DOHH2 (cell line): ENCODE data around the gene EPB41L1.

Experiments used
- H3F3A ChIP-seq: fragments of 200-600 bp; sonication (generic), shearing (Covaris generic); 2 replicates; pipeline ENCODE4 v1.6.0; 2016; ENCODE audit warnings: antibody characterized with exemption, mild to moderate bottlenecking; ENCODE audit not compliant: control insufficient read depth, insufficient read depth
- H3K27ac ChIP-seq: fragments of 200-600 bp; sonication (generic); 2 replicates; pipeline ENCODE4 v1.5.1; 2014; ENCODE audit warnings: low read depth, mild to moderate bottlenecking, low read length, moderate library complexity
- H3K27me3 ChIP-seq: fragments of 200-600 bp; sonication (generic); 2 replicates; pipeline ENCODE4 v1.6.1; 2014; ENCODE audit warnings: mild to moderate bottlenecking, low read length, mixed read lengths; ENCODE audit not compliant: control insufficient read depth
- H3K36me3 ChIP-seq: fragments of 200-600 bp; sonication (generic); 2 replicates; pipeline ENCODE4 v1.6.1; 2014; ENCODE audit warnings: mild to moderate bottlenecking, low read length, moderate library complexity, mixed read lengths; ENCODE audit not compliant: control insufficient read depth
- H3K4me1 ChIP-seq: fragments of 200-600 bp; sonication (generic); 2 replicates; pipeline ENCODE4 v1.6.1; 2014; ENCODE audit warnings: mild to moderate bottlenecking, low read length, mixed read lengths; ENCODE audit not compliant: control insufficient read depth
- H3K4me2 ChIP-seq: fragments of 200-600 bp; sonication (generic); 2 replicates; pipeline ENCODE4 v1.6.0; 2014; ENCODE audit warnings: mild to moderate bottlenecking, low read length, moderate library complexity
- H3K4me3 ChIP-seq: fragments of 200-600 bp; sonication (generic); 2 replicates; pipeline ENCODE4 v1.5.1; 2014; ENCODE audit warnings: mild to moderate bottlenecking, low read length, mixed read lengths
- H3K79me2 ChIP-seq: fragments of 200-600 bp; sonication (generic); 2 replicates; pipeline ENCODE4 v1.6.1; 2014; ENCODE audit warnings: mild to moderate bottlenecking, low read length, mixed read lengths; ENCODE audit not compliant: control insufficient read depth
- H3K9me2 ChIP-seq: fragments of 200-600 bp; sonication (generic); replicated peaks from 2 replicates; pipeline ENCODE4 v1.6.1; 2014; ENCODE audit warnings: mild to moderate bottlenecking, low read length, mixed read lengths; ENCODE audit not compliant: control insufficient read depth
- H3K9me3 ChIP-seq: fragments of 200-600 bp; sonication (generic); 2 replicates; pipeline ENCODE4 v1.6.1; 2014; ENCODE audit warnings: antibody characterized with exemption, low read length, mixed read lengths; ENCODE audit not compliant: control insufficient read depth, insufficient read depth
- H4K20me1 ChIP-seq: fragments of 200-600 bp; sonication (generic); 2 replicates; pipeline ENCODE4 v1.6.0; 2014; ENCODE audit warnings: low read depth, mild to moderate bottlenecking, antibody characterized with exemption, low read length, moderate library complexity; ENCODE audit not compliant: control insufficient read depth, insufficient read depth
- EZH2phosphoT487 ChIP-seq: fragments of 200-600 bp; sonication (generic); IDR thresholded peaks from 2 replicates; pipeline ENCODE4 v1.6.1; 2017; ENCODE audit warnings: borderline replicate concordance, mild to moderate bottlenecking, antibody characterized with exemption, low read length, moderate library complexity, mixed read lengths
- TF ChIP-seq, protein P1 (sequence below): fragments of 200-600 bp; sonication (generic); IDR thresholded peaks from one replicate; pipeline ENCODE4 v1.5.1; 2014; ENCODE audit warnings: antibody characterized with exemption, mild to moderate bottlenecking, low read depth, low read length; ENCODE audit not compliant: poor library complexity, severe bottlenecking

EPB41L1 gene

GRCh38 chr20:36147690-36148089 is 6.8 kb upstream of the EPB41L1 start:
- 0 out of 2 replicates have a peak, but pooled peaks cover under 1% of the 10 kb centered on the region for H4K20me1 ChIP-seq

DNA sequence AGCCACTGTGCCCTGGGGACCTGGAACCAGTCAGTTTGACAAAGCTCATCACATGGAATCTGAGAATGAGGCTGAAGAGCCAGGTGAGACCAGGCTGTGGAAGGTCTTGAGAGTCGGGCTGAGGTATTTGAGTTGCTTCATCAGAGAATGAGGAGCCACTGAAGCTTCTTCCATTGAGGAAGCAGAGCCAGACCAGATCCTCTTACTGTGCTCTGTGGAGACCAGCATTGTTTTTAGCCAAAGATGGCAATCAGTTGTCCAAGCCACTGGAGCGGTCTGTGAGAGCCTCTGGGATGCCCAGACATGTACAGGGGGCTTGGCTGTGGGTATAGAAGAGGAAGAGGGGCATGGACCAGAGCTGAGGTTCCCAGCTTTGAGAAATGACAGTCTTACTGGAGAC is 6.1 kb upstream of the EPB41L1 start:
- no peak overlapping the region for H3K27ac ChIP-seq
- H3K36me3 ChIP-seq = no peaks in the 10 kb centered on the region
- H3K4me1 ChIP-seq = peaks cover 46% of the 10 kb centered on the region
- H4K20me1 ChIP-seq = 0 out of 2 replicates have a peak, but pooled peaks cover 2% of the 10 kb centered on the region
- H3K79me2 ChIP-seq = no peaks in the 10 kb centered on the region
- H3F3A ChIP-seq = peaks cover under 1% of the 10 kb centered on the region; the same call in 1 of the 2 replicates
- H3K9me3 ChIP-seq = no peaks in the 10 kb centered on the region
- no peaks in the 10 kb centered on the region for H3K9me2 ChIP-seq
- H3K4me2 ChIP-seq = no peak overlapping the region
- peaks cover 13% of the 10 kb centered on the region for H3K27me3 ChIP-seq
- TF ChIP-seq EZH2phosphoT487 = no peak
- TF ChIP-seq, protein P1, sequence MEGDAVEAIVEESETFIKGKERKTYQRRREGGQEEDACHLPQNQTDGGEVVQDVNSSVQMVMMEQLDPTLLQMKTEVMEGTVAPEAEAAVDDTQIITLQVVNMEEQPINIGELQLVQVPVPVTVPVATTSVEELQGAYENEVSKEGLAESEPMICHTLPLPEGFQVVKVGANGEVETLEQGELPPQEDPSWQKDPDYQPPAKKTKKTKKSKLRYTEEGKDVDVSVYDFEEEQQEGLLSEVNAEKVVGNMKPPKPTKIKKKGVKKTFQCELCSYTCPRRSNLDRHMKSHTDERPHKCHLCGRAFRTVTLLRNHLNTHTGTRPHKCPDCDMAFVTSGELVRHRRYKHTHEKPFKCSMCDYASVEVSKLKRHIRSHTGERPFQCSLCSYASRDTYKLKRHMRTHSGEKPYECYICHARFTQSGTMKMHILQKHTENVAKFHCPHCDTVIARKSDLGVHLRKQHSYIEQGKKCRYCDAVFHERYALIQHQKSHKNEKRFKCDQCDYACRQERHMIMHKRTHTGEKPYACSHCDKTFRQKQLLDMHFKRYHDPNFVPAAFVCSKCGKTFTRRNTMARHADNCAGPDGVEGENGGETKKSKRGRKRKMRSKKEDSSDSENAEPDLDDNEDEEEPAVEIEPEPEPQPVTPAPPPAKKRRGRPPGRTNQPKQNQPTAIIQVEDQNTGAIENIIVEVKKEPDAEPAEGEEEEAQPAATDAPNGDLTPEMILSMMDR = no peak
- H3K4me3 ChIP-seq = no peak overlapping the region

More at GRCh38 chr20:36147690-36148089, 6.8 kb upstream of the EPB41L1 start:
- Histone ChIP-seq H3F3A (peaks cover 2% of the 10 kb centered on the region; the same call in 1 of the 2 replicates), H3K27me3 (peaks cover 5% of the 10 kb centered on the region; the same call in 1 of the 2 replicates), H3K27ac (no peak overlapping the region), H3K4me1 (peaks cover 53% of the 10 kb centered on the region), H3K4me3 (no peak overlapping the region), H3K4me2 (no peak overlapping the region), H3K9me3 (no peaks in the 10 kb centered on the region), H3K36me3 (no peaks in the 10 kb centered on the region), H3K9me2 (no peaks in the 10 kb centered on the region), H3K79me2 (no peaks in the 10 kb centered on the region)
- TF ChIP-seq, protein P1 = no peak
- no peak for TF ChIP-seq EZH2phosphoT487

DNA sequence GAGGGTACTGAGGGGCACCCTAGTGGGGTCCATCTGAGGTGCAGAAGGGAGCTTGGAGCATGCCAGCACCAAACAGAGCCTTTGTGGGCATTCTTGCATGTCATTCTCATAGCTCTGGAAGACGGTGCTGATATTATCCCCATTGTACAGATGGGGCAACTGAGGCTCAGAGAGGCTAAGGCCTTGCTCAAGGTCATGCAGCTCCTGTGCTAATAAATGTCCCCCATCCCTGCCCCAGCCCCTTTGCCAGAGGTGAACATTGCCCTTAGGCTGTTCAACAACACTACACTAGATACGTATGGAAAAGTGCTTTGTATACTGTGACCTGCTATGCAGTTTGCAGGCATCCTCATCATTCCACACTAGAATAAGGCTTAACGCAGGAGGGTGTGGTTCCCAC is 5.5 kb upstream of the EPB41L1 start:
- no peak overlapping the region for H3K4me2 ChIP-seq

More for the DNA sequence above, 5.5 kb upstream of the EPB41L1 start:
- Histone ChIP-seq H4K20me1 (0 out of 2 replicates have a peak, but pooled peaks cover 2% of the 10 kb centered on the region), H3K27ac (no peak overlapping the region), H3K9me2 (no peaks in the 10 kb centered on the region), H3K27me3 (peaks cover 18% of the 10 kb centered on the region), H3K9me3 (no peaks in the 10 kb centered on the region), H3F3A (no peaks in the 10 kb centered on the region), H3K4me1 (peaks cover 40% of the 10 kb centered on the region), H3K36me3 (no peaks in the 10 kb centered on the region), H3K79me2 (no peaks in the 10 kb centered on the region), H3K4me3 (no peak overlapping the region)
- TF ChIP-seq EZH2phosphoT487 = no peak
- TF ChIP-seq, protein P1 = no peak
